ENCODE data around the gene SENP5. TPM values are rescaled to one million over a fixed set of nuclear protein-coding genes. Genes with fewer than 3 reads are reported as not detected.
A peak's percentile ranks its signal among the peaks of the same experiment; 100 is the strongest.

SENP5 gene
- total and polyA plus RNA-seq, 8 donors, result 5.2 to 115 (median 38.8) TPM

GRCh38 chr3:196947136-196947859, 79.6 kb downstream of the SENP5 start:
- H3K36me3 ChIP-seq, result peaks cover 0 to 33% (median 22%) of the 10 kb centered on the region in 4 donors
- no peak for DNase-seq
- H3K9me3 ChIP-seq, result no peaks in the 10 kb centered on the region
- peaks cover 8 to 27% (median 17%) of the 10 kb centered on the region in 4 donors for H3K4me1 ChIP-seq
- 78 to 85% (median 81%) methylated on average over 10 of the region's 10 CpGs for WGBS, 5 donors
- no peak overlapping the region for H3K4me3 ChIP-seq
- H3K27me3 ChIP-seq, result no peaks in the 10 kb centered on the region
- TF ChIP-seq POLR2A (IDR thresholded peaks at IDR 0.05) (no peak), EP300 (IDR thresholded peaks at IDR 0.05) (no peak), POLR2AphosphoS5 (IDR thresholded peaks at IDR 0.05) (no peak), CTCF (IDR thresholded peaks at IDR 0.05) (no peak)
- intact Hi-C loops (cut with DNase I; ENCODE audit: low total_unique reads), result no loop called here
- H3K27ac ChIP-seq, result no peak overlapping the region

GRCh38 chr3:196947860-196948441, 80.2 kb downstream of the SENP5 start:
- intact Hi-C loops (cut with DNase I; ENCODE audit: low total_unique reads), result no loop called here
- peaks cover 0 to 33% (median 22%) of the 10 kb centered on the region in 4 donors for H3K36me3 ChIP-seq

GRCh38 chr3:196948442-196949284, 80.9 kb downstream of the SENP5 start:
- Histone ChIP-seq H3K9me3 (no peaks in the 10 kb centered on the region), H3K36me3 (peaks cover 0 to 33% (median 22%) of the 10 kb centered on the region in 4 donors), H3K4me3 (no peak overlapping the region), H3K27ac (no peak overlapping the region), H3K27me3 (no peaks in the 10 kb centered on the region), H3K4me1 (peaks cover 2 to 18% (median 10%) of the 10 kb centered on the region in 4 donors)
- intact Hi-C loops (cut with DNase I; ENCODE audit: low total_unique reads), result no loop called here
- WGBS, 5 donors, result 34 to 47% (median 37%) methylated on average over 19 to 22 of the region's 22 CpGs
- peak in 1 of 2 donors; percentile 57 for DNase-seq
- TF ChIP-seq EP300 (IDR thresholded peaks at IDR 0.05) (no peak), POLR2A (IDR thresholded peaks at IDR 0.05) (no peak), POLR2AphosphoS5 (IDR thresholded peaks at IDR 0.05) (no peak), CTCF (IDR thresholded peaks at IDR 0.05) (peak in 1 of 7 experiments; percentile 13)

More at GRCh38 chr3:196947860-196948441, 80.2 kb downstream of the SENP5 start:
- no peak for TF ChIP-seq POLR2A (IDR thresholded peaks at IDR 0.05)
- TF ChIP-seq CTCF (IDR thresholded peaks at IDR 0.05), result no peak
- TF ChIP-seq EP300 (IDR thresholded peaks at IDR 0.05), result no peak
- no peak for TF ChIP-seq POLR2AphosphoS5 (IDR thresholded peaks at IDR 0.05)
- Histone ChIP-seq H3K27me3 (no peaks in the 10 kb centered on the region), H3K4me1 (peaks cover 8 to 25% (median 17%) of the 10 kb centered on the region in 4 donors), H3K27ac (no peak overlapping the region), H3K9me3 (no peaks in the 10 kb centered on the region), H3K4me3 (no peak overlapping the region)
- 80 to 88% (median 84%) methylated on average over 23 to 28 of the region's 28 CpGs for WGBS, 5 donors
- DNase-seq, result no peak

- H3K27me3 ChIP-seq, result no peaks in the 10 kb centered on the region
- intact Hi-C loops (cut with DNase I; ENCODE audit: low total_unique reads), result no loop called here
- peaks cover 0 to 12% (median 4%) of the 10 kb centered on the region in 4 donors for H3K4me1 ChIP-seq
- H3K36me3 ChIP-seq, result peaks cover 0 to 32% (median 22%) of the 10 kb centered on the region in 4 donors
- H3K27ac ChIP-seq, result no peak overlapping the region
- WGBS, 5 donors, result 75 to 83% (median 78%) methylated on average over 6 of the region's 6 CpGs
- TF ChIP-seq POLR2AphosphoS5 (IDR thresholded peaks at IDR 0.05) (no peak), EP300 (IDR thresholded peaks at IDR 0.05) (no peak), POLR2A (IDR thresholded peaks at IDR 0.05) (no peak), CTCF (IDR thresholded peaks at IDR 0.05) (no peak)
- DNase-seq, result no peak
- no peak overlapping the region for H3K4me3 ChIP-seq
- H3K9me3 ChIP-seq, result no peaks in the 10 kb centered on the region
Observed at GRCh38 chr3:196949285-196949619, 81.5 kb downstream of the SENP5 start.
